HG03025 (cell line): ENCODE results near the gene MTCH1.
"Not testable (repeated sequence)": the region's sequence is repeated elsewhere in the genome, so short reads cannot be mapped to it uniquely, and the experiment has no call there.

ENCODE experiments used
- ATAC-seq: cut with Tn5 transposase; IDR thresholded peaks from one replicate; pipeline ENCODE4 v1.9.1; 2021; ENCODE audit warnings: mild to moderate bottlenecking, moderate library complexity; ENCODE audit not compliant: unreplicated experiment, low FRiP score

Gene MTCH1

DNA sequence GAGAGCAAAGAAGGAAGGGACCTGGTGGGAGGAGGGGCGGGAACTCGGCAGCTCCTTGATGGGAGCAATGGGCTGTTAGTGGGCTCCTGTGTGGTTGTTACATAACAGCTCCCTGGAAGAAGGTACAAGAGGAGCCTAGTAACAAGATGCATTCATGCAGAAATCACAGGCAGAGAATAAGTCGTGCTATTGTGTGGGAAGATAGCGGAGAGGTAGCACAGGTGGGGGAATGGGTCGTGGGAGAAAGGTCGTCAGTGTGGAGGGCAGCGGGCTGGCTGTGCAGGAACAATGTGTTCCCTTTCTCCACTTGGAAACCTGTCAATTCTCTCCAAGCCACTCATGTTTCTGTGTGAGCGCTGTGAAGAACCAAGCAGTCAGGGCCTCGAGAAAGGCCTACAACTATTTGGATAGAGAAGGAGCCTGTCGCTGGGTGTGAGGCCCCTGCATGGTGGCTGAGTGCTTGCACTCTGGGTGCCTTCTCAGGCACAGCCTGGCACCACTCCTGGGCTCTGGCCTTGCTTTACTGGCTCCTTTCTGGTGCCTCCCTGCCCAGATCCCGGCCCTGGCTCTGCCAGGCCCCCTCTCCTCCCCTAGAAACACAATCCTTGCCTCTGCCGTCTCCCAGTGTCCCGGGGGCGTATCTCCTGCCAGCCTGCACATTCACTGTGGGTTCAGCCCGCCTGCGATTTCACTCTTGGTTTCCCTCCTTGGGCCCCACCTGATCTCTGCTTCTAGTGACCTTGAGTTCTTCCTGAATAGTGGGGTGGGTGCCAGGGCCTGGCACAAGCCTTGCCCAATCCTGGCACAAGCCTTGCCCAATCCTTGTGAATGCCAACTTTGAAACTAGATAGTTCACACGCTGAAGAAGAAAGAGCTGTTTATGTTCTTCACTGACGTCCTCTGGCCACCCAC lies 12.1 kb upstream of the MTCH1 start:
- ATAC-seq = no peak

DNA sequence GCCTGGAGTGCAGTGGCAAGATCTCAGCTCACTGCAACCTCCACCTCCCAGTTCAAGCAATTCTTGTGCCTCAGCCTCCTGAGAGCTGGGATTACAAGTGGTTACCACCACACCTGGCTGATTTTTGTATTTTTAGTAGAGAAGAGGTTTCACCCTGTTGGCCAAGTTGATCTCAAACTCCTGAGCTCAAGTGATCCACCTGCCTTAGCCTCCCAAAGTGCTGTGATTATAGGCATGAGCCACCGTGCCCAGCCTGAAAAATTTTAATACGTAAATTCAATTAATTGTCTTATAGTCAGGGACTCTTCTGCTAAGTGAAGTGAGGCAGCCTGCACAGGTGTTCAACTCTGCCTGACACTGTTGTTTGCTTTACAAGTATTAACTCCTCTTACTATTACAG lies 4.4 kb upstream of the MTCH1 start:
- not testable (repeated sequence) for ATAC-seq

DNA sequence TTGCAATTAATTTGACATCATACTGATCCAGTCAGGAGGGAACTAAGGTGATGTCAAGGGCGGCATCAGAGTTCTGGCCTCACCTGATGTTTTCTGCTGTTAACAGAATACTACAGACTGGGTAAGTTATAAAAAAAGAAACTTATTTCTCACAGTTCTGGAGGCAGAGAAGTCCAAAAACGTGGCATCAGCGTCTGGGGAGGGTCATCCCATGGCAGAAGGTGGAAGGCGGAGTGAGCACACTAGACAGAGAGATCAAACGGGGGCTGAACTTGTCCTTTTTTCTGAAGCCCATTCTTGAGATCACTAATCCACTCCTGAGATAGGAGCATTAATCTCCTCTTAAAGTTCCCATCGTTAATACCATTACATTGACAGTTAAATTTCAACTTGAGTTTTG lies 3.3 kb upstream of the MTCH1 start:
- no peak for ATAC-seq

DNA sequence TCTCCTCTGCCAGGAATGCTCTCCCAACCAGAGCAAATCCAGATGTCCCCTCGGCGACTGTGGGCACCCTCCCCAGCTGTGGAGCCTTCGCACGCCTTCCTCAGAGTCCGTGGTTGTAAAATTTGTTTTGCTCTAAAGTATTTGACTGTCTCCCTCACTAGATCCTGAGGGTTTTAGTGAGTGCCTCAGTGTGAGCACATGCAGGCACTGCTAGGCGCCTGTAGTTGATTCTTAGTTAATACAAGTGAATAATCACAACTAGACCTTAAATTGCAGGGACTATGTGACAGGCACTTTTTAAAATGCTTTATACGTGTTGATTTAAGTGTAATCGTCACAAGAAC lies 680 bp upstream of the MTCH1 start:
- ATAC-seq = no peak

DNA sequence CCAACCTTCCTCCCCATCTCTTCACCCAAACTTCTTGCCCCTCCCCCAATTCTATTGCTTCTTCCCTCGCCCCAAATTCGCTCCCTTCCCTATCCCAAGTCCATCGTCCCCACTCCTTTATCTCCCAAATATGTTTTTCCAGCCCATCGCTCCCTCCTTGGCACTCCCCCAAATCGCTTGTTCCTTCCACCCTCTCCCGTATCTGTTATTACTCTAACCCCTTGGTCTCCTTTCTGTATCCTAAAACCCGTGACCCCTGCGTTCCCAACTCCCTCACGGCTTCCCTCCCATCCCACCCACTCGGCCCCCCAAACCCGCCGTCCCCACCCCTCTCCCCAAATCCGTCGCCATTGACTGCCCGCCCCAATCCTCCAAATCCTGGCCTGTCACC lies 584 bp downstream of the MTCH1 start:
- no peak for ATAC-seq

DNA sequence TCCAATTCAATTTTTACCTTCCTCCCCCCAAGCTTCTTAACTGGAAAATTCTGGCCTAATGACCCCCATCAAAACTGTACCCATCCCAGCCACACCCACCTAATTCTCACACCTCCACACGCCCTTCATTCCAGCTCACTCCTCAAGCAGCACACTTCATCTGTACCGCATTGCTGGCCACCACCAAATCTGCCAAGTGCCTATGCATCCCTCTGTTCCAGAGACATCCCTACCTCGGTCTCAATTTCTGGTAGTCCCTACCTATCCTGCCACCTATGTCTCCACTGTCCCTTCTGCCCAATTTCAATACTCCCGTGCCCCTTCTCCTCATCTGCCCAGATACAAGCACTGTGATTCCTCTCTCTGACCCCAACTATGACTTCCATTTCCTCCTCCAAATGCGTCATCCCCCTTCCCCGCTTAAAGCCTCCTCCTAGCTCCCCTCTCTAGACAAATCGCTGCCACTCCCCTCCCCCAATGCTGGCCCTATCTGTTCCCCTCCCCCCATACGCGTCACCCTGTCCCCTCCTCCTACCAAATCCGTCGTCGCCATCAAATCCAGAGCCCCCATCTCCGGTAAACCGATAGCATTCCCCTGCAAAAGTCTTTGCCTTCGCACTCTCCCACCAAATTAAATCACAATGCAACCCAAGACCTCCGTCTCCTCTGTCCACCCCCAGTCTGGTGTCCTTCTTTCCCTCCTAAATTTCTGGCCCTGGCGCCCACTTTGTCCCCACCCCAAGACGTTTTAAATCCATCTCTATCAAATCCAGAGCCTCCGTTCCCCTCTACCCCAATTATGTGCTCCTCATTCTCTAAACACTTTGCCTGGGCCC lies 1.2 kb downstream of the MTCH1 start:
- ATAC-seq = no peak

DNA sequence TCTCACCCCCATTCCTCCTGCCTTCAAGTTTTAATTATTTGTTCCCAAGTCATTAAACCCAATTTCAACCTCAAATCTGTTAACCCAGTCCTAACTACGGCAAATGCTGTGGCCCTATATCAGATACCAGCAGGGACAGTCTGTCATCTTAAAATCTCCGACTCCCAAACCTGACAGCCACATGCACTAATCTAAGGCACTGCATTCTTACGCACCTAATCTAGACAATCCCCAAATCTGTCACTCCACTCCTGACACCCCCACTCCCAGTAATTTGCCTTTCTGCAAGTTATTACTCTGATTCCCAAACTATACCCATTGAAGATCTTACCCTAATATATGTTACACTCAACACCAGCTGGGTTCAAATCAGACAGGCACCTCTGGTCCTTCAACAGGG lies 2.5 kb downstream of the MTCH1 start:
- no peak for ATAC-seq

DNA sequence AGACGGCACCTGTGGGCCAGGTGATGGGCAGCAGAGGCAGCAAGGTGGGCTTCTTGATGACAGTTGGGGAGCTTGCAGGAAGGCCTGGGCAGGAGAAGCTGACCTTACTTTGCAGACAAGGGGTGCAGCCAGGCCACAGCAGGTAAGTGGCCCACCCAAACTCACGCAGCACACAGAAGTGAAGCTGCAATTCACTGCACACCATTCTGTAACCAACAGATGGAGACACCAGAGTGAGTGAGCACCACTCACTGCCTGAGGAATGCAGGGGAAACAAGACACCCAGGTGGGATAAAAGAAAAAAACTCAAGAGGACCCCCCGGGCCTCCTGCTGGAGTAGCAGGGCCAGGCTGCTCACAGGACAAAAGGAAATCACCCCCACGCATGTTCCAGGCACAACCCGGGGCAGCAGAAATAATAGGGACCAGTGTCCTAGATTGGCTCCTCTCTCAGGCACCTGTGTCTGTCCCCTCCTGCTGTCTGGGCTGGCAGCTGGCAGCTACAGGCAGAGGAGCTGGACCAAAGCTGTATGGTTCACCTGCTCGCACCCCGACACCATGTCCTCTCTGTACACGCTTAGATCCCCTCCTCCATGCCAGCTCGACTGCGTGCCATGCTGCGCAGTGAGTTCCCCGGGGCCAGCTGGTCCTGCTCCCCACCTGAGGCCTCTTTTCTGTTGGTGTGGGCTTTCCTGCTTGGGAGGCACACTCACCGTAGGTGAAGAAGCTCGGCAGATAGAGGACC lies 4.9 kb downstream of the MTCH1 start:
- ATAC-seq = no peak

DNA sequence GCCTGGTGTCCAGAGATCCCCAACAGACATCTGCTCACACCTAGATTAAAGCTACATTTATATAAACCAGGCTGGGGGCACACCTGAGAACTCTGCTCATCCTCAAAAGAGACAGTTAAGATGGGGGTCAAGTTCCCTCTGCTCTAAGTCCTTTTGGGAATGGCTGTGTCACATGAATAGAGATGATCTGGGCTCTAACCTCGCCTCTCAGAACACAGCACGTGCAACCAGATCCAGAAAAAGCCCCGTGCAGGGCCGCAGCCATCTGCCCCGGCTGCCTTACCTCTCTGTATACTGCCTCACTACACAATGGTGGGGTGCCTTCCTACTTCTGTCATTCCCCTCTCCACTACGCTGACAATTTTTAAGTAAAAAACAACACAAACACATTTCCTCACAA lies 5.9 kb downstream of the MTCH1 start:
- ATAC-seq = no peak

DNA sequence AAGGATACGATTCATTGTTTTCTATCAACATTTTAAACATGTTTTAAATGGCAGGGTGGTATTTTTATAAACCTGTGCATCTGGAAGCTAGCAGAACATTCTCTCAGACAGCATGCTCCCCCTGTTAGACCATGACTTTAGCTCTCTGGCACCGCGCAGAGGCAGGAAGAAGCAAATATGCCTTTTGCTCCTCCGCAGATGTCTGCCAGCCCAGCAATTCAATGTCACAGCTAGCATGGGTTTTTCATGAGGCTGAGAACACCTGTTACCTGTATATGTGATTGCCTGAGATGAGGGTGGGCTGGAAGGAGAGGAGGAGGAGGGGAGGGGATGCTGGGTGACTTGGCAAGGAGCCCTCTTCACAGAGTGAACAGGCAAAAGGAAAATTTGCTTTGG lies 6.7 kb downstream of the MTCH1 start:
- ATAC-seq = no peak

DNA sequence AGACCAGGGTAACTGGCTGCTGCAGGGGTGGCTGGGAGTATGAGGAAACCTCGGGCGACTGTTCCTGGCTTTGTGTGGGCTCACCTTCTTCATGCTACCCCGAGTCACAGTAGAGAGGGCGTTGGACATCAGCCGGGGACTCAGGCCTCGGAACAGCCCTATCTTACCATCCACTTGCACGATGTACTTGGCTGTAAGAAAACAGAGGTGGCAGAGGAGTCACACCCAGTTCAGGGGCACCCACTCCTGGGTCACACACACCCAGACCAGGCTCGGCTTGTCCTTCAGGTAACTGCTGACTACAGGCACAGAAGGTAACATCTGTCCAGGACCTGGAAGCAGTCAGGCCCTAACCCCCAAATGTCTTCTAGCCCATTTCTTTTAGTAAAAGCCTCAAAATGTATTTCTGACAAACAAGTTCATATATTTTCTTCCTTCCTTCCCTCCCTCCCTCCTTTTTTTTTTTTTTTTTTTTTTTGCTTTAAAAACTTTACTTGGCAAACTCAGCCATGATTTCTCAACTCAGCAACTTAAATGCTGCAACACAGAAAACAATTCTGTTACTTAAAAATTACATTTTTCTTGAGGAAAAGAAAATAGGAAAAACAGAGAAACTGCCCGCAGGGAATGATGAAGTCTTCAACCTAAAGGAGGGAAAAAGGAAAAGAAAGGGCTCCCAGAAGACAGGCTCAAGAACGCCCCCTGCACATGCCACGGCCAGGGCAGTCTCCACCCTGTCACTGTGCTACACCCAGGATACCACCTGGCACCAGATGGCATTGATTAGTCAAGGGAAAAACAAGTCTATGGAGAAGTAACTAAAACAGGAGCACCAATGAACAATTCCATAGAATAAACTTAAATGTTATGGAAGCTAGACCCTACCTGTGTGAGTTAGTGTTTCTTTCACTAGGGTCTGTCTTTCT lies 7.3 kb downstream of the MTCH1 start:
- no peak for ATAC-seq

DNA sequence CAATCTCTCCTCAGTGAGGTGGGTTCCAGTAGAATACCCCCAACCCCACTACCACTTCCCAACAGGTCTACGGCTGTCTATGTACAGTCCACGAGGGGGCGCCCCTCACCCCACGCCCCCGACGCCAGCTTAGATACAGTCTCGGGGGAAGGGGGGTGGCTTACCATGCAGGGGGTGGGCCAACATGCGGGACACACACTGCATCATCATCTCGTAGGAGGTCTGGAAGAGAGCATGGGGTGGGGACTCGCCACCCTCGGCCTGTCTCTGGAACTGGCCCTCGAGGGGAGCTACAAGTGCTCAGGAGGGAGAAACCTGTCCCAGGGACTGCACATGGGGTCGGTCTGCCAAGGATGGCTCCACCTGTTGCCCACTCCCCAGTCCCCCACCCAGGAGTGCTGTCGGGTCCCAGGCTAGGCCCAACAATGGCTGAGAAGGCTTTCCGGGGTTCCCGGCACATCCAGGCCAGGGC lies 8.5 kb downstream of the MTCH1 start:
- no peak for ATAC-seq

DNA sequence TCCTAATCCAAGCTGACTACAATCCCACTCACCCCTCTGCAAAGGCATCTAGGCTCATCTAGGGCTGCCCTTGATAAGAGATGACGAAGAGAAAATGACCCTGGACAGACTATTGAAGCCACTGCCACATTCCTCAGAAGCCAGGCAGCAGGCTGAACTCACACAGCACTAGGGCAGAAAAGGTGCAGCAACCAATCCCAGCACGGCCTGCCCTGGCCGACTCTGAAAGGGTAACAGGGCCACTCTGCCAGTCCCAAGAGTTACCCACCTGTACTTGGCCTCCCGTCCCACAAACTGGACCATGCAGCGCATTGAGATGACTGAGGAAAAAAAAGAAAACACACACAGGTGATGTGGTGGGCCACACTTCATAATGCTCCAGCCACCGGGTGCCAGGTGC lies 9.1 kb downstream of the MTCH1 start:
- no peak for ATAC-seq

DNA sequence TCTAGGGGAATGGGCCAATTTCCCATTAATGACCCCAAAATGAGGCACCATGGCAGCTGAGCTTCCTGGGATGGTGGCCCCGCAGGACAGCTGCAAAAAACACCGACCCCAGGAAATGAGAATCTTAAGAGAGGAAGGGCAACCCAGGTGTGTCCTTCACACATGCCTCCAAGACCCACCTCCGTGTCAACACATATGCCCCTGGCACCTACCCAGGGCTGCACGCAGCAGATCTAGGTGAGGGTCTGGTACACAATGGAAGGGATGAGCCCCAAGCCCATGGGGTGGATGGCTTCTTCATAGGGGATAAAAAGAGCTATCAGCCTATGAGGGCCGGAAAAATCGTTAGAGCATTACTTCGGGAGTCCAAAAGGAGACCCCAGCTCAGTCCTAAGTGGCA lies 9.5 kb downstream of the MTCH1 start:
- no peak for ATAC-seq

DNA sequence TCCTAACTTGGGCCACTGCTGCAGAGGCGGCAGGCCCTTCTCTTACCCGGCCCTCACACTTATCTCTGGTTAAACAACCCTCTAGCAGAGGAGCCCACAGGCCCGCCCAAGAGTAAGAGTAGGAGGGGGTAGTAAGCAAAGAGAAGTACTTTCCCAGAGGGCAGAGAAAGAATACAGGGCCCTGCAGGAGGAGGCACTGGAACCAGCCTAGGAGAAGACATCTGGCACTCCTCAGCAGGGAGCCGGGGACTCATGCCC lies 10.1 kb downstream of the MTCH1 start:
- no peak for ATAC-seq

DNA sequence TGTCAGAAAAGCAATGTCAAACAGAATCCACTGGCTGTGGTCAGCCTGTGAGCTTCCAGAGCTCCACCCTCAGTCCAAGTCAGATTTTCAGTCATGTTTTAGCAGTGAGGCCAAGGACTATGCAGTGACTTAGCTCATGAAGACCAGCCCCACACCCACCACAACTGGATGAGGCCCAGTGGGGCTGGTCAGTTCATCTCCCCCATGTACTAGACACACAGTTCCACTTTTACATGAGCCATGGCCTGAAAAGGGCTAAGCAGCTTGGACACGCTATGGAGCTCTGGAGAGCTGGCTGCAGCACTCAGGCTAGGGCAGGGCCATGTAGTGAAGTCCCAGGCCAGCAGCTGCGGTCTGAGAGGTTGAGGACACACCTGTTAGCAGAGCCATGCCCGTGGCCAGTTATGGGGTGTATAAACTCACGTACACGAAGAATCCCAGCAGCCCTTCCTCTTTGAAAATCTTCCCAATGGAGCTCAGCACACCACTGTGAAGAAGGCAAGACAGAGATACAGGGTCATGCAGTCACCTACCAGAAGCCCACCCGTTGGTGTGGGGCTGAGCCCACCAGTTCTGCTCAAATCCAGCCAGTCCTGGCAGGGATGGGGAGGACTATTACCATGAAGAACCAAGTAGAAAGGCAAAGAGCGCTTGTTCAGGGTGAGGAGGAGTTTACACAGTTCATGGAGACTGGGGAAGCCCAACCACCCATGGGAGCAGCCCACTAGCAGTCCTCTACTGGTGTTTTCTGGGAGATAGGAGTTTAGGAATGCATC lies 10.6 kb downstream of the MTCH1 start:
- no peak for ATAC-seq

DNA sequence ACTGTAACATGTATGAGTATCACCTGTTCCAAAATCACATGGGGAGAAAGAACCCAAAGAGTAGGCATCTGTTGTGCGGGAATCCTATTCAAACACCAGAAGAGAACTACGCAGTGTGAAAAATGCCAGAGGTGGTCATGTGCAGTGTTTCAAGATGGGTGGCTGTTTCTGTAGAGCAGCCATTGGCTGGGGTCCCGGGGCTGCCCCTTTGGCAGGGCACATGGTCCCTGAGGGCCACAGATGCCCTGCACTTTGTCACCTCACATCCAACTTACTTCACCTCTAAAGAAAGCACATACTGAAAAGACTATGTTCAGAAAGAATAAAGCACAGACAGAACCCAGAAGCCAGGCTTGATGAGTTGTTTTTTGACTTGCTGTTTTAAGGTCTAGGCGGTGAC lies 12.3 kb downstream of the MTCH1 start:
- no peak for ATAC-seq

DNA sequence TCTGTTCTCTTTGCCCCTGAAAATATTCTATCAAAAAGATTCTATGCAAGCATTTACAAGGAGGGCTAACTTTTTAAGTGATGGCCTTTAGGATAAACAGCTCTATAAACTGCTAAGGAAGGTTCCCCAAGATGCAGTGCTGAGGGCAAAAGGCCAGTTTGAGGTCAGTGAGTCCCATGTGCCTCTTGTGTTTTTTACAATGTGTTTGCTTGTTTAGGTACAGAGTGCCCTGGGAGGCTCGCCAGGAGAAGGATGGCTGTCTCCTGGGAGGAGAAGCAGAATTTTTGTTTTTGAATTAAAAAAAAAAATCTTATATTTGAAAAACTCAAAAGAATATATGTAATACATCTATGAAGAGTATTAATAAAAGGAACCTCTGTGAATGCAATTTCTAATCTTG lies 12.8 kb downstream of the MTCH1 start:
- no peak for ATAC-seq

DNA sequence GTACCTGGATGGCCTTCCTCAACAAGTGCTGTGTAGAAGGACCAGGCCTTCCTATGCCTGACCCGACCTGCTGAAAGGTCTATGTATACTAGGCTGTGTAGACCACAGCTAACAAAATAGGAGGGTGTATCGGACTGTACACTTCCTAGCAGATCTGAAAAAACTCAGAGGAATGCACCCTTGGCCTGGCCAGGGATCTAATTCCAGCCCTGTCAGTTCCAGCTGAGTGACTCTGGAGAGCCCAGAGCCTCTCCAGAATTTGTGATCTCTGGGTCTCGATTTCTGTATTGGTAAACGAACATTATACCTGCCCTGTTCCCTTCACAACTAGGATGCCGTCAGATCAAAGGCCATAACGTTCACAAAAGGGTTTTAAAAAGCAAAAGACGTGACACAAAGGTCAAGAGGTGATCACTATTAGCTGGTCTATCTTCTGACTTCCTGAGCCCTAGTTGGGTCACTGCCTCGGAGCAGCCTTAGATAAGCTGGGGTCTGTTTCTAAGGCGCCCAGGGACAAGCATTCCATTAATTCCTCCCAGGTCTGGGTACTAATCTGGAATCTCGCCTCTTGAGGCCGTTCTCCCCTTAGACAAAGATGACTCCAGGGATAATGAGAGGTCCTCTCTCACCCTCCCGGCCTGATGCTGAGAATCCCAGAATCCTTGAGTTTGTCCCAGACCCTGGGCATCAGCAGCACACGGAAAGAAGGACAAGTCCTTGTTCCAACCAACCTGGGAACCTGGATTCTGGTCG lies 13.9 kb downstream of the MTCH1 start:
- no peak for ATAC-seq
